HG02759 (cell line): ENCODE results near the gene CBLN3.
"Not testable (repeated sequence)": the region's sequence is repeated elsewhere in the genome, so short reads cannot be mapped to it uniquely, and the experiment has no call there.

Experiments
- ATAC-seq: cut with Tn5 transposase; IDR thresholded peaks from one replicate; pipeline ENCODE4 v1.9.1; 2021; ENCODE audit warnings: mild to moderate bottlenecking, moderate library complexity; ENCODE audit not compliant: unreplicated experiment

Gene CBLN3

GRCh38 chr14:24429395-24430142 lies at the start of gene CBLN3, which contains the start of gene KHNYN:
Gene CBLN3 (minus strand): TSS chr14:24429668. CDS start chr14:24429054, 614 bp downstream.
Gene KHNYN (plus strand): TSS chr14:24429954. CDS start chr14:24430731, 777 bp downstream.
- ATAC-seq = peak; percentile 85

GRCh38 chr14:24475261-24475660 lies 45.8 kb upstream of the CBLN3 start:
- ATAC-seq = no peak

GRCh38 chr14:24473211-24473610 lies 43.7 kb upstream of the CBLN3 start:
- ATAC-seq = no peak

- ATAC-seq = not testable (repeated sequence)
Observed at GRCh38 chr14:24470450-24470849, 41.0 kb upstream of the CBLN3 start.

DNA sequence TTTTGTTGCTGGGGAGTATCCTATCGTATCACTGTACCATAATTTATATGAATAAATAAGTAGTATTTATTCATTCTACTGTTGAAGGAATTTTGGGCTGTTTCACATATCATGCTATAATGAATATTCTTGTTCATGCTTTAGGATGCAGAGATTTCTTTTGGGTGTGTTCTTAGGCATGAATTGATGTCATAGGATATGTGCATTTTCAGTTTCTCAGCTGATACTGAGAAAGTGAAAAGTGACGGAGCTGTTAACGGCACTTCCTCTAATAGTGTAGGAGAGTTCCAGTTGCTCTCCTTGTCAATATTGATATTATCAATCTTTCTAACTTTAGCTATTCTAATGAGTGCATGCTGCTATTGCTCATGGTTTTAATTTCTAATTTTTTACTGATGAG lies 36.3 kb upstream of the CBLN3 start:
- no peak for ATAC-seq

- ATAC-seq = no peak
Observed at GRCh38 chr14:24465368-24465767, 35.9 kb upstream of the CBLN3 start.

DNA sequence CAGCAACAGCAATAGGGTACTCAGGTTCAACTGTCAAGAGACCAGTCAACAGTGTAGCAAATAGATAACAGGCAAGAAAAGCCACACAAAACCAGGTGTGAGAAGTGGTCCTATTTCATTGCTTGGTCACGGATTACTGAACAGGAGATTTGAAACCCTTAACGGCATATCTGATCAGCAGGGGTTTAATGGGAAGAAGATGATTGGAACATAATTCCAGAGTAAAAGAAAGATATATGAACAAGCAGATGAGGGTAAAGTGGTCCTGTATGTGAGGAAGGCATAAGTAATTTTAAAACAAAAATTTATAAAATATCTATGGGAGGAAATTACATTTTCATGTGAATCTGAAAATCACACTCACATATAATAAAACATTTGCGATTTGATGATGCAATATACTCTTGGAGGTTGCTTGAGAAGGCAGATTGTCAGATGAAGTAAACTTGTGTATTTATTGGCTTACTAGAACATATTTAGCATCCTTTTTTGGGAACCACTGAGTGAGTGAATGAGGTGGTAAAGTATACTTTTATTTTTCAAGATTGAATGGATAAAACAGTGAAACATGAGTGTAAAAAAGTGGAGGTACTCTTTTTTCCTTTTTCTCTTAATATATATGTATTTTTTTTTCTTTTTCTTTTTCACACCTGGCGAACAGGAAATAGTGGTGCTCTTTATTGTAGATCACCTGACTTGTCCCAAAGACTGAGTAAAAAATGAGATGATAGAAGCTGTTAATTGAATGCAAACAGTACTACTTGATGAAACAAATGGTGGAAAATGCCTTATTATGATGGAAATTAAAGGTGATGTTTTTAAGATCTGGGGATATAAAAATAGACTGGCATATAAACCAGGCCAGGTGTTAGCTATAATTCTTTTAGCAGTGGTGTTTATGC lies 34.7 kb upstream of the CBLN3 start:
- ATAC-seq = no peak

GRCh38 chr14:24463017-24463883 lies 33.8 kb upstream of the CBLN3 start:
- no peak for ATAC-seq

- no peak for ATAC-seq
Observed at GRCh38 chr14:24461336-24461735, 31.9 kb upstream of the CBLN3 start.

DNA sequence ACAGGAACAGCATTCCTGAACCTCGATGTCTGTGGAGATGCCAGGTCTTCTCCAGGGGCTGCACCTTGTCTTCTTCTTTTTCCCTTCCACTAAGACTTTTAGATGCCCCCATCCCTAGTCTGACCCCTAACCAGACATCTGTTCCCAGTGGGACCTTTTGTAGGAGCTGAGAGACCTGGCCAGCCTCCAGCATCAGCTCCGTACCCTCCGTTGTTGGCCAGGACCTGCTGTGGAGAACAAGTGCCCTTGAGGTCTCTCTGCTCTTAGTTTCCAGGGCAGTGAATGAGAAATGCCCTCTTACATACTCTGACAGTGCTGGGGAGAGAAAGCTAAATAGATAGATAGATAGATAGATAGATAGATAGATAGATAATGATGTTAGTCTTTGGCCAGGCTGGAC lies 29.9 kb upstream of the CBLN3 start:
- ATAC-seq = no peak

DNA sequence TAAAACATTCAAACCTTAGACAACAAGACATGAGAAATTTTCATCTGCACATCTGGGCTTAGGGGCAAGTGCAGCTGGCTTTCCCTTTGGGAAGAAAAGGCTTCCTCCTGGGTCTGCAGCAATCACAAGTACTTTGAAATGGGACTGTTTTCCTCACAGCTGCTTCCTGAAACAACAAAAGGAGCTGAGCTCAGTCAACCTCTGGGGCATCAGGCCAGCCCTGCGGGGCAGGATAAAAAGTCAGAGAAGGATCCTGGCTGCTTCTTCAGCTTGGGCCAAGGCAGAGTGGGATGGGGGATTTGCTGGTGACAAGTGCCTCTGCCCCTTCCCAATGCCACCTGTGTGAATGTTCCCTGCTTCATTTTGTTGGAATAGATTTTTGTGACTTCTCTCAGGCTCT lies 29.3 kb upstream of the CBLN3 start:
- no peak for ATAC-seq

- no peak for ATAC-seq
Observed at GRCh38 chr14:24456980-24457379, 27.5 kb upstream of the CBLN3 start.

GRCh38 chr14:24450828-24451227 lies 21.4 kb upstream of the CBLN3 start:
- ATAC-seq = not testable (repeated sequence)

DNA sequence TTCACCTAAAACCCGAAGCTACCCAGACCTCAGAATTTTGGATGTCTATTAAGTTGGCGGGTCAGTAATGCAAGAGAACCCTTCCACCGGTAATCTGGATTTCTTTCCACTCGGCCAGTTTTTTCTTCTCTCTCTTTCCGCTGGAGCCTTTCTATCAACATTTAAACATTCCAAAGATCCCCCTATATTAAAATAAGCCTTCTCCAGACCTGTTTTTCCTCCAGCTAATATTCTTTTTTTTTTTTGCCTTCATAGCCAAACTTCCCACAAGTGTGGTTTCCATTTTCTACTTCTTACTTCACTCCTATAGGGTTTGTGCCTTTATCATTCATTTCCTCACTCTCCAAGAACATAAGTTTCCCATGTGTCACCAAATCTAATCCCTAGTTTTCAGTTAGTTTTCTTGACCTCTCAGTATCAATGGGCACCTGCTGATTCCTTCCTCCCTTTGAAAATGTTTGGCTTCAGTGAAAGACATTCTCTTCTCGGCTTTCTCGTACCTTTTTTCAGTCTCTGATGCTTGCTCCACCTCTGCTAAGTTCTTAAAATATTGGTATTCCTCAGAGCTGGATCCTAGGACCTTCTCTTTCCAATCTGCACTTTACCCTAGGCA lies 13.7 kb upstream of the CBLN3 start:
- ATAC-seq = no peak

DNA sequence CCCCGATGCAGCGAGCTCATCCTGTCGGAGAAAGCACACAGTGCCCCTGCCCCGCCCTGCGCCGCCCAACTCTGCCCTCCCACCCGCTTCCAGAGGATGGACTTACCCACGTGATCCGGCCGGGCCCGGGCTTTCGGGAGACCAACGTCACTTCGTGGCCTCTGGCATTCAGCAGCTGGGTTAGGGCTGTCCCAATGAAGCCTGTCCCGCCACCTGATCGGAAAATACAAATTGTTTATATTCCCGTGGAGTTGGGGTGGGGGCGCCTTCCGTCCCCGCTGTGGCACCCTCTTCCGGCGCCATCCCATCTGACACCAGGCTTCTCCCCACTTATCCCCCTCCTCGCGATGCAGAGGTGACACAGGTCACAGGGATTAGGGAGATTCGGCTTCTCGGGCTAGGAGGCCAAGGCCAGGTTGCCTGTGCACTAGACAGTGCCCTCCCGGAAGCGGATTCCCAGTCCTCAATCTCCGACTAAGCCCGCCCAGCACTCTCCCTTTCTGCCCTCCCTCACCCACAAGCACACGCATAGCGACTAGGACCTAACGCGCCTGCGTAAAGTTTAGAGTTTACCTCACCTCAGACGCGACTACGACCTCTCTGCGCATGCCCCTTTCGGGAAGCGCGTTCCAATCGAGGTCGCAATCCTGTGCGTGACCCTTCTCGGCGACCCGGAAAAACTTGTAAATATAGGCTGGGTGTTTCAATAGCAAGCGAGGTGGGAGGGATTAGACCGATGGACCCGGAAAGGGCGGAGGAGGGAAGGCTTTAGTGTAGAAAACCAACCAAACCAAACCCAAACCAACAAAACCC lies 13.0 kb upstream of the CBLN3 start, which contains the start of gene SDR39U1:
Gene SDR39U1 (minus strand): TSS at position 537 of the 813 bp plus-strand sequence. CDS start 7 bp downstream, at position 530.
- peak; percentile 92 for ATAC-seq

DNA sequence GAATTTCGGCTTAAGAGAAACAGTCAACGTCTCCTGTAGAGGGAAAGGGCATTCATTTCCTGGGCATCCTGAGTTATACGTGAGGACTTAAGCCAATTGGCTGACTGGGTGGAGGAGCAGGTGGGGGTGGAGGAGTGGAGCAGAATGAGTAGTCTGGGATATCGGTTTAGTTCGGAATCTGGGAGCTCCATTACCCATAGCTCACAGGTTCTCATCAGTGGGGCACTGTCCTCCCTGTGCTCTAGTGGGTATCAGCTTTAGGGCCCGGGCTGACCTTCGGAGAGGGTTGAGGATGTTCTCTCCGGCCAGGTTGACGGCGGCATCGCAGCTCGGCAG lies 12.4 kb upstream of the CBLN3 start:
- ATAC-seq = no peak

GRCh38 chr14:24441485-24441884 lies 12.0 kb upstream of the CBLN3 start:
- no peak for ATAC-seq

DNA sequence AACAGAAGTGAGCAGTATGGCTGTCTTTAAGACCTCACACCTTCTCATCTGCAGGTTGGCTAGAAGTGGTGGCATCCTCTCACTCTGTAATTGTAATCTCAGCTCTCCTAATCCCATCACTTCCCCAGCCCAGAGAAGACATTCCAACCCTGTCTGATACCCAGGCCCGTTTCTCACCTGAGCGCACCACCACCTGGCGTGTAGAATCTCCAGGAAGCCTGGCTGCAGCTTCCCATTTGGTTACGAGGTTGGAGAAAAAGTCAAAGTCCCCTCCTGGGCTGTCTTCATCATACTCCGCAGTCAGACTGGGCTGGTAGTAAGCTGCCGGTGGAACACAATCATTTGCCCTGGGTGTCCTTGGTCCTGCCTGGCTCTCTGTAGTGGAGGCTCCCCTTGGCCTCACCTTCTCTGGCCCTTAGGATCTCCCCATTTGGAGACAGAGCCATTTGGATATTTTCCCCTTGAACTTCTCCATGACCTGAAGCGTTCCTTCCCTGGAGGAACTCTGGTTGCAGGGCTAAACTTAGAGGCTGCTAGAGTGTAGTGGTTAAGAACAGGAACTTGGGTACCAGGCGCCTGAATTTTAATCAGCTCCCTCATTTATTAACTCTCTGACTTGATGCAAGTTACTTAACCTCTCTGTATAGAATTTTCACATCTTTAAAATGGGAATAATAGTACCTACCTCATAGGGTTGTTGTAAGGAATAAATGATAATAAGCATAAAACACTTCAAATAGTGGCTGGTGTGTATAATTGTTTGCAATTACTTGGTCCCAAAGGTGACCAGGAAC lies 11.3 kb upstream of the CBLN3 start:
- no peak for ATAC-seq
